Brain microvascular endothelial cell (primary cell): Measurements from ENCODE around the gene LITAFD.

ENCODE experiments used
- DNase-seq: peaks from one replicate; pipeline ENCODE4 v3.0.0-alpha.2; 2020
- H3K27ac ChIP-seq: fragments of 250-450 bp; sonication (Bioruptor Pico); 2 replicates; pipeline ENCODE4 v1.5.1; 2020; ENCODE audit warnings: mild to moderate bottlenecking, moderate library complexity
- H3K27me3 ChIP-seq: fragments of 250-450 bp; sonication (Bioruptor Pico); replicated peaks from 2 replicates; pipeline ENCODE4 v1.5.1; 2020; ENCODE audit warnings: mild to moderate bottlenecking
- H3K36me3 ChIP-seq: fragments of 250-450 bp; sonication (Bioruptor Pico); replicated peaks from 2 replicates; pipeline ENCODE4 v1.5.1; 2020; ENCODE audit warnings: mild to moderate bottlenecking
- H3K4me3 ChIP-seq: 2 replicates; pipeline ENCODE4 v1.5.1; 2011; ENCODE audit warnings: low read depth, mild to moderate bottlenecking, control low read depth, low read length, moderate library complexity
- in situ Hi-C: cut with HindIII; loops from 2 replicates; pipeline ENCODE4 v1.10.0; 2017; ENCODE audit warnings: low sequenced_read_pairs, low pct_ligation_motif_present
- TF ChIP-seq, protein P1 (sequence below): IDR thresholded peaks from 2 replicates; pipeline ENCODE4 v1.5.1; 2011; ENCODE audit warnings: low read depth, mild to moderate bottlenecking, moderate library complexity, low read length, control low read depth, inconsistent platforms; ENCODE audit errors: missing control alignments

LITAFD gene

DNA sequence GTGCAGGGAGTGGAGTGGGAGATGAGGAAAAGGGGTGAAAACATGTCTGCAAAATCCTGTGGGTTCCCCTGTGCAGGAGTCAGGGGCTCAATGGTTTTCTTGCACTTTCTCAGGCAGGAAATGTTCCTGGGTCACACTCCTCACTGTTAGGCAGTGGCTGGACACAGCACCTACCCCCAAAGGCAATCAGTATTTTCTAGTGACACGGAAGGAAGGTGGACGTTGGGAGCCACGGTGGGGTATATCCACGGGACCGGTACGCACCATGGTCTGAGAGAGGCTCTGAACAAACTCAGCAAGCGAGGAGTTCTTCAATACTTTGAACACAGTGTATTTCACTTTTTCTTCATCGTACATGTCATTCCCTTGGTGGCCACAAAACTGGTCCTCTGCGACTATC, 20.9 kb downstream of the LITAFD start:
- TF ChIP-seq, protein P1, sequence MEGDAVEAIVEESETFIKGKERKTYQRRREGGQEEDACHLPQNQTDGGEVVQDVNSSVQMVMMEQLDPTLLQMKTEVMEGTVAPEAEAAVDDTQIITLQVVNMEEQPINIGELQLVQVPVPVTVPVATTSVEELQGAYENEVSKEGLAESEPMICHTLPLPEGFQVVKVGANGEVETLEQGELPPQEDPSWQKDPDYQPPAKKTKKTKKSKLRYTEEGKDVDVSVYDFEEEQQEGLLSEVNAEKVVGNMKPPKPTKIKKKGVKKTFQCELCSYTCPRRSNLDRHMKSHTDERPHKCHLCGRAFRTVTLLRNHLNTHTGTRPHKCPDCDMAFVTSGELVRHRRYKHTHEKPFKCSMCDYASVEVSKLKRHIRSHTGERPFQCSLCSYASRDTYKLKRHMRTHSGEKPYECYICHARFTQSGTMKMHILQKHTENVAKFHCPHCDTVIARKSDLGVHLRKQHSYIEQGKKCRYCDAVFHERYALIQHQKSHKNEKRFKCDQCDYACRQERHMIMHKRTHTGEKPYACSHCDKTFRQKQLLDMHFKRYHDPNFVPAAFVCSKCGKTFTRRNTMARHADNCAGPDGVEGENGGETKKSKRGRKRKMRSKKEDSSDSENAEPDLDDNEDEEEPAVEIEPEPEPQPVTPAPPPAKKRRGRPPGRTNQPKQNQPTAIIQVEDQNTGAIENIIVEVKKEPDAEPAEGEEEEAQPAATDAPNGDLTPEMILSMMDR = no peak
- no peak for DNase-seq
- peaks cover 88% of the 10 kb centered on the region for H3K36me3 ChIP-seq
- H3K27ac ChIP-seq = no peak overlapping the region
- in situ Hi-C loops = no loop called here
- no peaks in the 10 kb centered on the region for H3K27me3 ChIP-seq
- no peak overlapping the region for H3K4me3 ChIP-seq

DNA sequence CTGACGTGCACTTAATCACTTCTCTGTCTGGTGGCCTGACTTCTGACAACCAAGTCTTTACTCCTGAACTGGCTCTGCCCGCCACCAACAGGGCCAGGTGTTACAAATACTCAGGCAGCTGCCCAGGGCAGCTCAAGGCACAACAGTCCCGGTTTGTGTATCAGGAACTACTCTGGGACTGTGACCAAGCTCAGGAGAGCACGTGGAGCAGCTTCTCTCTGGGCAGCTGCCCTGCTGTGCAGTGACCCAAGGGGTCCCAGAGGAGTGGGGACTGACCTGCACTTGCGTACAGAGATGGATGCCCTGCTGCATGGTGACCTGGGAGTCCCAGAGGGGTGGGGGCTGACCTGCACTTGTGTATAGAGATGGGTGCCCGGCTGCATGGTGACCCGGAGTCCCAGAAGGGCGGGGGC, 21.9 kb downstream of the LITAFD start:
- Histone ChIP-seq H3K27me3 (no peaks in the 10 kb centered on the region), H3K27ac (no peak overlapping the region), H3K4me3 (no peak overlapping the region), H3K36me3 (peaks cover 90% of the 10 kb centered on the region)
- TF ChIP-seq, protein P1 = no peak
- in situ Hi-C loops = no loop called here
- no peak for DNase-seq

DNA sequence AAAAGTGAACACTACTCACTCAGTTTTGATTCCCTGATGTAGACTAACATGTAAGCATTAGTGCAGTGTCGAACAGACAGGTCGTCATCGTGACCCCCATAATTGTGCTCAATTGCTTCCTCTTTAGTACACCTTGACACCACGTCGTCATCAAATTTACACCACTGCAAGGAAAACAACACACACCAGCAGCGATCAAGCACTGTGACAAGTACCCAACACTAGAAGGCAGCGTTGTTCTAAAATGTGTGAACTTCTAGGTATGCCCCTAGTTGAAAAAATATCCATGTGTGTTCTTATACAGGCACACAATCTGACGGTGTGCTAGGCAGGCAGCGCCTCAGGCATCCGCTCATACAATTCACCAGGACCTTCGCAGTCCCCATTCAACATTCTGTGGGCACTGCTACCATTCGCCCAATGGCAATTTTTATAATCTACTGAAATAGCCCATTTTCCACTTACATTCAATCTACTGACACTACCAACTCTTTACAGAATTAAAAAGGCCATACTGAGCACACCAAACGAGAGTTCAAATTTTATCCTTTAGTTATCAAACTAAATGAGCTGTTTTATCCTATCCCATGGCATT, 23.1 kb downstream of the LITAFD start:
- peaks cover 87% of the 10 kb centered on the region for H3K36me3 ChIP-seq
- in situ Hi-C loops = no loop called here
- H3K27me3 ChIP-seq = no peaks in the 10 kb centered on the region
- H3K4me3 ChIP-seq = no peak overlapping the region
- DNase-seq = peak; percentile 41
- TF ChIP-seq, protein P1 = peak; percentile 69
- no peak overlapping the region for H3K27ac ChIP-seq

DNA sequence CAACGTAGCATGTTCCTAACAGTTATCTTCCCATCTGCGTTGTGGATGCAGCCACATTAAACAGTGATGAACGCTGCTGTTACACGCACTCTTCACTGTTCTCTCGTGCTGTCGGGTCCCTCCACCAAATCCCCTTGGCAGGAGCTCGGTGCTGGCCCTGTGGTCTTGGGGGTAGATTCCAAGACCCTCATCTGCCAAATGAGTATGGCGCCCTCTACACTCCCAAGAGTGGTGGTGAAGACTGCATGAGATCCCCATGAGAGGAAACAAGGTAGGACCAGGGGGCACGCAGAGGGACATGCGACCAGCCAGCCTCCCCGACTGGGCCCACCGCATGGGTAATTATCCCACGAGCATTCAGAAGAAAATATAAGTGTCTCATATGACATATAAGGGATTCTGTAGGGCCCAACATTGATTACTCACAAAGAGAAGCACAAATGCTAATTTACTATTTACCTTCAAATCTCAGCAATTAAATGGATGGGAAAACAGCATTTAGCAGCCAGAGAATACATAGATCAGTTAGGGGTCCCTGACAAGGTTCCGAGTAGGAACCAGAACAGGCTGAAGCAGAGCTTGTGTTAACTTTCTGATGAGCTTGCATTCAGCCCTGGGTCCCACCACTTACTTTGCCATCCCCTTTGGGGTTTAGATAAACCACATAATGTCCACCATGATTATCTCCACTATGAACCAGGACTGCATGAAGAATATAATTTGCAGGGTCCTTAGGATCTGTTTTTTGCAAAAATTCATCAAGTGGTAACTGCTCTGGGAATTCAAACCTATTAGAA, 23.8 kb downstream of the LITAFD start:
- DNase-seq = no peak
- Histone ChIP-seq H3K36me3 (peaks cover 88% of the 10 kb centered on the region), H3K27ac (no peak overlapping the region), H3K4me3 (no peak overlapping the region), H3K27me3 (no peaks in the 10 kb centered on the region)
- TF ChIP-seq, protein P1 = peak; percentile 59
- in situ Hi-C loops = no loop called here

DNA sequence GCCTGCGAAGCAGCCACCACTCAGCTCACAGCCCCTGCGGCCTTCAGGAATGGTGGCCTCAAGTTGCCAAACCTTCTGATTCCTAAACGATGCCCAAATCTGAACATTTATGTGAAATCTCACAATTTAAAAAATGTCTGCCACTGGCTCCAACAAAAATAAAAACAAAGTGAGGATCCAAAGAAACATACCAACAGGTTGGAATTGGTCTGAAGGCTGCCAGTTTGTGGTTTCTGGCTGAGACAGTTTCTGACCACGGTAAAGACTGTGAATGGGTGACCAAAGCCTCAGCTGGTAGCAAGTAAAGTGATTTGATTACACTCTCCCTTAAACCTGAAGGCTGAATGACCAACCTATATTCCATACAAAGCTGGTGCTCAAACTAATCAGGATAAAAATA, 24.9 kb downstream of the LITAFD start:
- TF ChIP-seq, protein P1 = no peak
- H3K4me3 ChIP-seq = no peak overlapping the region
- DNase-seq = no peak
- in situ Hi-C loops = no loop called here
- peaks cover 82% of the 10 kb centered on the region for H3K36me3 ChIP-seq
- H3K27me3 ChIP-seq = no peaks in the 10 kb centered on the region
- no peak overlapping the region for H3K27ac ChIP-seq
